GM12878 (cell line): Measurements from ENCODE around the gene CCDC141. TPM values are rescaled to one million over a fixed set of nuclear protein-coding genes. Genes with fewer than 3 reads are reported as not detected.

Experiments
- ATAC-seq: fragments of 200-7000 bp; cut with Tn5 transposase; 3 replicates; pipeline ENCODE4 v1.9.1; 2020; ENCODE audit warnings: mild to moderate bottlenecking, moderate library complexity
- BruUV-seq: library from RNA; stranded (reverse); fragments of 400-500 nt; replicated peaks from 2 replicates; lab custom pipeline; 2021; lab: Mats Ljungman, UMichigan
- CTCF ChIA-PET: fragments of 300-600 bp; sonication (Branson Sonifier 250); formaldehyde crosslinking; extraction: SDS; loops from one replicate; lab custom pipeline; 2021; ENCODE audit warnings: inconsistent platforms; lab: Yijun Ruan, JAX
- POLR2A ChIA-PET: fragments of 350-600 bp; formaldehyde crosslinking; extraction: SDS; loops from one replicate; lab custom pipeline; 2021; ENCODE audit warnings: inconsistent platforms; lab: Charles Lee
- RAD21 ChIA-PET: fragments of 300-600 bp; sonication (Branson Sonifier 250); formaldehyde crosslinking; loops from one replicate; lab custom pipeline; 2023; ENCODE audit warnings: antibody characterized with exemption; ENCODE audit not compliant: unreplicated experiment; lab: Charles Lee
- SMC1A ChIA-PET: fragments of 300-600 bp; sonication (Branson Sonifier 250); formaldehyde crosslinking; loops from one replicate; lab custom pipeline; 2023; ENCODE audit not compliant: unreplicated experiment, uncharacterized antibody; lab: Charles Lee
- DNase-seq: peaks from one replicate; pipeline ENCODE4 v3.0.0-alpha.2; 2011; ENCODE audit warnings: low read depth, low spot score
- FAIRE-seq: peaks from 3 replicates; lab custom pipeline; 2011; peaks lifted over from hg19 to GRCh38; lab: Jason Lieb, UNC
- H2AFZ ChIP-seq: 2 replicates; pipeline ENCODE4 v1.6.0; 2011; ENCODE audit warnings: low read depth, low read length, control low read depth; ENCODE audit not compliant: control insufficient read depth
- H3K27ac ChIP-seq: 2 replicates; pipeline ENCODE4 v1.5.1; 2011; ENCODE audit warnings: control low read depth; ENCODE audit not compliant: control insufficient read depth, insufficient read depth
- H3K27me3 ChIP-seq, 2 experiments: replicated peaks in 1 of 2; 2 replicates each; pipeline versions ENCODE4 v1.6.0 to v1.6.1; 2011; ENCODE audit warnings: low read length in 1 of 2; ENCODE audit not compliant: control insufficient read depth in 2 of 2, insufficient read depth in 2 of 2
- H3K36me3 ChIP-seq, 2 experiments: 2 replicates each; pipeline ENCODE4 v1.5.1; 2011; ENCODE audit warnings: low read length in 1 of 2; ENCODE audit not compliant: control insufficient read depth in 2 of 2, insufficient read depth in 2 of 2
- H3K4me1 ChIP-seq: 2 replicates; pipeline ENCODE4 v1.6.1; 2011; ENCODE audit warnings: mild to moderate bottlenecking, low read length, moderate library complexity, mixed read lengths; ENCODE audit not compliant: control insufficient read depth, insufficient read depth
- H3K4me2 ChIP-seq: 2 replicates; pipeline ENCODE4 v1.6.0; 2011; ENCODE audit warnings: control low read depth; ENCODE audit not compliant: control insufficient read depth, insufficient read depth
- H3K4me3 ChIP-seq: fragments of 200-600 bp; sonication (generic); 2 replicates; pipeline ENCODE4 v1.5.1; 2016
- H3K79me2 ChIP-seq: 2 replicates; pipeline ENCODE4 v1.6.0; 2011; ENCODE audit warnings: low read length; ENCODE audit not compliant: control insufficient read depth, insufficient read depth
- H3K9ac ChIP-seq: 2 replicates; pipeline ENCODE4 v1.8.0; 2011; ENCODE audit warnings: low read length, control low read depth, mixed read lengths; ENCODE audit not compliant: control insufficient read depth, insufficient read depth
- H3K9me3 ChIP-seq: replicated peaks from 3 replicates; pipeline ENCODE4 v1.5.1; 2011; ENCODE audit warnings: mild to moderate bottlenecking, low read length; ENCODE audit not compliant: control insufficient read depth, insufficient read depth
- H4K20me1 ChIP-seq: 2 replicates; pipeline ENCODE4 v1.6.0; 2011; ENCODE audit not compliant: control insufficient read depth, insufficient read depth
- BRCA1 ChIP-seq: IDR thresholded peaks from 2 replicates; pipeline ENCODE4 v1.6.1; 2011; ENCODE audit warnings: low read depth, low read length, improper control_type of control experiment
- CBFB ChIP-seq: IDR thresholded peaks from 2 replicates; pipeline ENCODE4 v1.6.1; 2016; ENCODE audit warnings: antibody characterized with exemption, low read depth
- DPF2 ChIP-seq: fragments of 450-650 bp; IDR thresholded peaks from 2 replicates; pipeline ENCODE4 v1.6.1; 2017; ENCODE audit warnings: mild to moderate bottlenecking
- EP300 ChIP-seq, 2 experiments: fragments of 150-350 bp in 1 of 2; IDR thresholded peaks; 2 replicates each; pipeline ENCODE4 v1.6.1; 2011 to 2012; ENCODE audit warnings: low read depth in 2 of 2, low read length in 2 of 2, borderline replicate concordance in 1 of 2, improper control_type of control experiment in 1 of 2, inconsistent platforms in 1 of 2; ENCODE audit not compliant: control insufficient read depth in 1 of 2
- HDAC2 ChIP-seq: fragments of 200-600 bp; sonication (generic); IDR thresholded peaks from 2 replicates; pipeline ENCODE4 v1.6.1; 2017
- IKZF2 ChIP-seq, 2 experiments: fragments of 450-650 bp; IDR thresholded peaks; 2 replicates each; pipeline ENCODE4 v1.6.1; 2017; ENCODE audit warnings: mild to moderate bottlenecking in 2 of 2, moderate library complexity in 2 of 2
- NFIC ChIP-seq: IDR thresholded peaks from 2 replicates; pipeline ENCODE4 v1.6.1; 2012; ENCODE audit warnings: low read depth, mild to moderate bottlenecking, inconsistent platforms, low read length, moderate library complexity
- PAX8 ChIP-seq: fragments of 450-650 bp; IDR thresholded peaks from 2 replicates; pipeline ENCODE4 v1.6.1; 2017; ENCODE audit warnings: mild to moderate bottlenecking, moderate library complexity
- RB1 ChIP-seq: fragments of 450-650 bp; formaldehyde crosslinking; IDR thresholded peaks from 2 replicates; pipeline ENCODE4 v1.6.1; 2017; ENCODE audit warnings: mild to moderate bottlenecking, borderline replicate concordance
- SREBF1 ChIP-seq: IDR thresholded peaks from 2 replicates; pipeline ENCODE4 v1.6.1; 2012; ENCODE audit warnings: mild to moderate bottlenecking, low read length
- ZBED1 ChIP-seq: IDR thresholded peaks from 2 replicates; pipeline ENCODE4 v1.6.1; 2016; ENCODE audit warnings: borderline replicate concordance
- ZNF24 ChIP-seq: fragments of 450-650 bp; IDR thresholded peaks from 2 replicates; pipeline ENCODE4 v1.6.1; 2017; ENCODE audit warnings: antibody characterized with exemption, mild to moderate bottlenecking
- ZNF274 ChIP-seq: IDR thresholded peaks from one replicate; pipeline ENCODE4 v1.8.0; 2011; ENCODE audit not compliant: insufficient read length, insufficient read depth
- WGBS: methylation state at CpG from one replicate; pipeline ENCODE4 v1.1.6; 2016; ENCODE audit warnings: low lambda C conversion rate; ENCODE audit not compliant: insufficient replicate concordance, insufficient coverage; ENCODE audit errors: missing lambda C conversion rate; 5-methylcytosine and 5-hydroxymethylcytosine counted together
- in situ Hi-C: fragments of 300-500 bp; cut with MboI; formaldehyde crosslinking; loops from 9 replicates; pipeline ENCODE4 v1.14.3; 2018; ENCODE audit warnings: mixed read lengths
- intact Hi-C: fragments of 100-400 bp; cut with micrococcal nuclease; formaldehyde crosslinking; loops from one replicate; pipeline ENCODE4 v1.14.2; 2022; ENCODE audit not compliant: unreplicated experiment
- polyA plus RNA-seq, 11 experiments: library from polyadenylated mRNA; depleted of rRNA in 4 of 11; unstranded in 6 of 11; stranded (reverse) in 5 of 11; fragments of >200 nt; fragmentation: Nextera tagmentation in 4 of 11; fragmentation: Illumina TruSeq in 1 of 11; extraction: Ambion mirVana in 4 of 11; extraction: Trizol in 1 of 11; gene quantifications; 1 replicate in 1 of 11; 2 replicates in 10 of 11; pipeline versions ENCODE4 v1.2.1 to v1.2.3, GENCODE V29; 2011 to 2016; ENCODE audit warnings: inconsistent platforms in 2 of 11, missing spikeins in 2 of 11, low read depth in 1 of 11
- total RNA-seq, 4 experiments: library from RNA; depleted of rRNA in 3 of 4; stranded (reverse); fragments of >200 nt in 3 of 4; fragmentation: Illumina TruSeq in 1 of 4; extraction: Trizol in 1 of 4; gene quantifications; 2 replicates each; pipeline versions ENCODE4 v1.2.1 to v1.2.3, GENCODE V29; 2013 to 2021
- TF ChIP-seq, protein P1 (sequence below): IDR thresholded peaks from 2 replicates; pipeline ENCODE4 v1.6.1; 2012; ENCODE audit warnings: mild to moderate bottlenecking, low read depth, low read length
- TF ChIP-seq, protein P2 (sequence below): IDR thresholded peaks from 2 replicates; pipeline ENCODE4 v1.6.1; 2011; ENCODE audit warnings: borderline replicate concordance, low read depth, mild to moderate bottlenecking, moderate library complexity, low read length; ENCODE audit not compliant: insufficient read depth, poor library complexity, severe bottlenecking
- TF ChIP-seq, protein P3 (sequence below): fragments of 450-650 bp; formaldehyde crosslinking; IDR thresholded peaks from 2 replicates; pipeline ENCODE4 v1.4.0; 2022; ENCODE audit warnings: mild to moderate bottlenecking, moderate library complexity

CCDC141 gene
- total and polyA plus RNA-seq, 10 of the 15 experiments (the other 5 are each of a cell fraction or from before 2014, with no cell fraction given), result 0.84 to 12.5 (median 3.6) TPM

DNA sequence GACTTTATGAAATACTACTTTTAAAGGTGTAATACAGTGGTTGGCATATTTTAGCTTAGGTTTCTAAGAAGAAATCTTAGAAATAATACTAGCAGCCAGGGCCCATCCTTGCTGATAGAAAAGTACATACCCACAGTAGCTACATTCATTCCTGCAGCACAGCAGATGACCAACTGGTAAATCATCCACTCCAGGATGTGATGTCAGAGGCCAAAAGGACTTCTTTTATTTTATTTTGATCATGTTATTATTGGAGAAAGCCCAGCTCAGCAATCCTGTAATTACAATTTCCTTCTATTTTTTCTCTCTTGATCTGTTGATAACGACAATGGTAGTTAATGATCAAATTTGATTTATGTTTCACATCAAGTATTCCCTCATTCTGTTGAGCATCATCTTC is 224.8 kb downstream of the CCDC141 start:
- ATAC-seq (no peak), DNase-seq (no peak), FAIRE-seq (no peak)
- Histone ChIP-seq H3K4me2 (no peak overlapping the region), H3K36me3 (no peaks in the 10 kb centered on the region), H2AFZ (no peak overlapping the region), H3K27me3 (no peaks in the 10 kb centered on the region), H3K4me3 (no peak overlapping the region), H4K20me1 (no peaks in the 10 kb centered on the region), H3K9me3 (no peaks in the 10 kb centered on the region), H3K9ac (no peak overlapping the region), H3K4me1 (0 out of 2 replicates have a peak, but pooled peaks cover under 1% of the 10 kb centered on the region), H3K27ac (no peak overlapping the region), H3K79me2 (no peaks in the 10 kb centered on the region)
- no TSS peak for BruUV-seq
- RAD21 ChIA-PET, result no interaction called here
- CTCF ChIA-PET, result no interaction called here
- POLR2A ChIA-PET, result no interaction called here
- intact Hi-C loops (no loop called here), in situ Hi-C loops (no loop called here)
- SMC1A ChIA-PET, result no interaction called here
- TF ChIP-seq RB1 (no peak), NFIC (no peak), EP300 (IDR thresholded peaks at IDR 0.05; ENCODE audit: borderline replicate concordance in 1 of 2, control insufficient read depth in 1 of 2, low read depth in 2 of 2, low read length in 2 of 2) (no peak), SREBF1 (no peak), ZNF274 (no peak), ZBED1 (no peak), ZNF24 (no peak), IKZF2 (IDR thresholded peaks at IDR 0.05) (no peak), DPF2 (no peak), PAX8 (no peak), BRCA1 (no peak), HDAC2 (no peak), CBFB (no peak)
- TF ChIP-seq, protein P1, sequence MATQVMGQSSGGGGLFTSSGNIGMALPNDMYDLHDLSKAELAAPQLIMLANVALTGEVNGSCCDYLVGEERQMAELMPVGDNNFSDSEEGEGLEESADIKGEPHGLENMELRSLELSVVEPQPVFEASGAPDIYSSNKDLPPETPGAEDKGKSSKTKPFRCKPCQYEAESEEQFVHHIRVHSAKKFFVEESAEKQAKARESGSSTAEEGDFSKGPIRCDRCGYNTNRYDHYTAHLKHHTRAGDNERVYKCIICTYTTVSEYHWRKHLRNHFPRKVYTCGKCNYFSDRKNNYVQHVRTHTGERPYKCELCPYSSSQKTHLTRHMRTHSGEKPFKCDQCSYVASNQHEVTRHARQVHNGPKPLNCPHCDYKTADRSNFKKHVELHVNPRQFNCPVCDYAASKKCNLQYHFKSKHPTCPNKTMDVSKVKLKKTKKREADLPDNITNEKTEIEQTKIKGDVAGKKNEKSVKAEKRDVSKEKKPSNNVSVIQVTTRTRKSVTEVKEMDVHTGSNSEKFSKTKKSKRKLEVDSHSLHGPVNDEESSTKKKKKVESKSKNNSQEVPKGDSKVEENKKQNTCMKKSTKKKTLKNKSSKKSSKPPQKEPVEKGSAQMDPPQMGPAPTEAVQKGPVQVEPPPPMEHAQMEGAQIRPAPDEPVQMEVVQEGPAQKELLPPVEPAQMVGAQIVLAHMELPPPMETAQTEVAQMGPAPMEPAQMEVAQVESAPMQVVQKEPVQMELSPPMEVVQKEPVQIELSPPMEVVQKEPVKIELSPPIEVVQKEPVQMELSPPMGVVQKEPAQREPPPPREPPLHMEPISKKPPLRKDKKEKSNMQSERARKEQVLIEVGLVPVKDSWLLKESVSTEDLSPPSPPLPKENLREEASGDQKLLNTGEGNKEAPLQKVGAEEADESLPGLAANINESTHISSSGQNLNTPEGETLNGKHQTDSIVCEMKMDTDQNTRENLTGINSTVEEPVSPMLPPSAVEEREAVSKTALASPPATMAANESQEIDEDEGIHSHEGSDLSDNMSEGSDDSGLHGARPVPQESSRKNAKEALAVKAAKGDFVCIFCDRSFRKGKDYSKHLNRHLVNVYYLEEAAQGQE, result no peak
- TF ChIP-seq, protein P2, sequence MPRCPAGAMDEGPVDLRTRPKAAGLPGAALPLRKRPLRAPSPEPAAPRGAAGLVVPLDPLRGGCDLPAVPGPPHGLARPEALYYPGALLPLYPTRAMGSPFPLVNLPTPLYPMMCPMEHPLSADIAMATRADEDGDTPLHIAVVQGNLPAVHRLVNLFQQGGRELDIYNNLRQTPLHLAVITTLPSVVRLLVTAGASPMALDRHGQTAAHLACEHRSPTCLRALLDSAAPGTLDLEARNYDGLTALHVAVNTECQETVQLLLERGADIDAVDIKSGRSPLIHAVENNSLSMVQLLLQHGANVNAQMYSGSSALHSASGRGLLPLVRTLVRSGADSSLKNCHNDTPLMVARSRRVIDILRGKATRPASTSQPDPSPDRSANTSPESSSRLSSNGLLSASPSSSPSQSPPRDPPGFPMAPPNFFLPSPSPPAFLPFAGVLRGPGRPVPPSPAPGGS, result no peak
- TF ChIP-seq, protein P3, sequence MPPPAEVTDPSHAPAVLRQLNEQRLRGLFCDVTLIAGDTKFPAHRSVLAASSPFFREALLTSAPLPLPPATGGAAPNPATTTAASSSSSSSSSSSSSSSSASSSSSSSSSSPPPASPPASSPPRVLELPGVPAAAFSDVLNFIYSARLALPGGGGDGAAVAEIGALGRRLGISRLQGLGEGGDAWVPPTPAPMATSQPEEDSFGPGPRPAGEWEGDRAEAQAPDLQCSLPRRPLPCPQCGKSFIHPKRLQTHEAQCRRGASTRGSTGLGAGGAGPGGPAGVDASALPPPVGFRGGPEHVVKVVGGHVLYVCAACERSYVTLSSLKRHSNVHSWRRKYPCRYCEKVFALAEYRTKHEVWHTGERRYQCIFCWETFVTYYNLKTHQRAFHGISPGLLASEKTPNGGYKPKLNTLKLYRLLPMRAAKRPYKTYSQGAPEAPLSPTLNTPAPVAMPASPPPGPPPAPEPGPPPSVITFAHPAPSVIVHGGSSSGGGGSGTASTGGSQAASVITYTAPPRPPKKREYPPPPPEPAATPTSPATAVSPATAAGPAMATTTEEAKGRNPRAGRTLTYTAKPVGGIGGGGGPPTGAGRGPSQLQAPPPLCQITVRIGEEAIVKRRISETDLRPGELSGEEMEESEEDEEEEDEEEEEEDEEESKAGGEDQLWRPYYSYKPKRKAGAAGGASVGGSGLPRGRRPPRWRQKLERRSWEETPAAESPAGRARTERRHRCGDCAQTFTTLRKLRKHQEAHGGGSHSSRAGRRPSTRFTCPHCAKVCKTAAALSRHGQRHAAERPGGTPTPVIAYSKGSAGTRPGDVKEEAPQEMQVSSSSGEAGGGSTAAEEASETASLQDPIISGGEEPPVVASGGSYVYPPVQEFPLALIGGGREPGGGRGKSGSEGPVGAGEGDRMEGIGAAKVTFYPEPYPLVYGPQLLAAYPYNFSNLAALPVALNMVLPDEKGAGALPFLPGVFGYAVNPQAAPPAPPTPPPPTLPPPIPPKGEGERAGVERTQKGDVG (CRISPR knock-in tag), result no peak
- 40% methylated on average over 1 of the region's 1 CpG for WGBS
